ENCODE measurements around the gene CLCN7. TPM values are rescaled to one million over a fixed set of nuclear protein-coding genes. Genes with fewer than 3 reads are reported as not detected.
"Not testable (repeated sequence)": the region's sequence is repeated elsewhere in the genome, so short reads cannot be mapped to it uniquely, and the experiment has no call there.

Gene CLCN7
- total RNA-seq, 1 experiment from 2014 or later, result 26.6 TPM

DNA sequence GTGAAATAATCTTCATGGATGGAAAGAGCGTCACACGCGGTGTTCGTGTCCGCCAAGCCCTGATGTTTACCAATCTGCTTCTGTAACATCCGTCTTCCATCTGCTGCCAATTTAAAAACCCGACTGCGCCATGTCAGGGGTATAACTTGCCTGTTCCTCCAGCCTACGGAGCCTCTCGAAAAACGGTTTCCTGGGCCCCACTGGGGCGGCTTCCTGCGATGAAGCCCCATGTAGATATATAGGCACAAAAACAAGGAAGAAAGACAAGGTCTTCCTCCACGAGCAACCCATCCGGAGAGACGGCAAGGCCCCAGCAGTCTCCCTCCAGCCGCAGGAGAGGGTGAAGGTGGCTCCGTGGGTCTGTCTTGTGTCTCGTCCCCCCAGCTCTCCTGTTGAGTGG is 13.8 kb upstream of the CLCN7 start, which contains the start of gene PTX4:
Gene PTX4 (minus strand): TSS at position 326 of the 400 bp plus-strand sequence. CDS start 35 bp downstream, at position 291.
- Histone ChIP-seq H3K36me3 (no peaks in the 10 kb centered on the region), H3K27ac (no peak within 1 kb of the TSS), H3K9me3 (replicated peaks) (0 out of 2 replicates have a peak, but pooled peaks cover 2% of the 10 kb centered on the region), H3K4me1 (replicated peaks) (peaks cover 5% of the 10 kb centered on the region), H3K4me3 (no peak within 1 kb of the TSS), H3K27me3 (replicated peaks) (no peaks in the 10 kb centered on the region; the same call in 1 of the 2 replicates)
- DNase-seq (ENCODE audit: low read depth in 1 of 2, low spot score in 2 of 2), result no peak

- no peak for DNase-seq (ENCODE audit: low read depth in 1 of 2, low spot score in 2 of 2)
- H3K36me3 ChIP-seq, result no peaks in the 10 kb centered on the region
- peaks cover 5% of the 10 kb centered on the region for H3K4me1 ChIP-seq (replicated peaks)
- H3K27me3 ChIP-seq (replicated peaks), result no peaks in the 10 kb centered on the region; the same call in 1 of the 2 replicates
- H3K4me3 ChIP-seq, result no peak overlapping the region
- H3K27ac ChIP-seq, result no peak overlapping the region
- H3K9me3 ChIP-seq (replicated peaks), result 0 out of 2 replicates have a peak, but pooled peaks cover 2% of the 10 kb centered on the region
Measured at GRCh38 chr16:1488054-1488601, 13.3 kb upstream of the CLCN7 start.

DNA sequence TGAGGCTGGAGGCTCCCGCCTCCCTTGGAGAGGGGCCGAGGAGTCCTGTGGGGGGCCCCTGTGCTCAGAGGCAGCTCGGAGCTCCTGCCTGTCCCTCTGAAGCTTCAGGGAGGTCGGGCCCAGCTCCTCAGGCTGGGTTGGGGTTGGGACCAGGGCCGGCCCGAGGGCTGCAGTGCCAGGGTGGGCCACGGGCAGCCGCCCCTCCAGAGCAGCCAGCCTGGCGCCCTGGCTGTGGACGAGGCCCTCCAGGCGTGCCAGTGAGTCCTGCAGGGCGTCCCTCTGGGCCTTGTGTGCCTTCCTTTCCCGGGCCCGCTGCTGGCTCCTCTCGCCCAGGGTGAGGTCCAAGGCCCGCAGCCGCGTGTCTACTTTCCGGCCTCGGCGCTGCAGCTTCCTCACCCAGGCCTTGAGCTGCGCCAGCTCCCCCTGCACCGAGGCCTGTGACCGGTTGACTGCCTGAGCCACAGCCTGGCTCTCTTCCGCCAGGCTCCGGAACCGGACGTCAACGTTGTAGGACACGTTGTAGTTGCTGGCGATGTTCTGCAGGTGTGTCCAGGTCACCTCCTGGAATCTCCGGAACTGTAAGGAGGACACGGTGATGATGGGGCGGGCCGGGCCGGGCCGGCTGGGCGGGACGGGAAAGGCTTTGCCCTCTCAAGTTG is 12.7 kb upstream of the CLCN7 start:
- H3K27ac ChIP-seq, result no peak overlapping the region
- no peaks in the 10 kb centered on the region; the same call in 1 of the 2 replicates for H3K4me1 ChIP-seq (replicated peaks)
- no peak for DNase-seq (ENCODE audit: low read depth in 1 of 2, low spot score in 2 of 2)
- no peaks in the 10 kb centered on the region for H3K36me3 ChIP-seq
- no peak overlapping the region for H3K4me3 ChIP-seq
- H3K9me3 ChIP-seq (replicated peaks), result no peaks in the 10 kb centered on the region
- H3K27me3 ChIP-seq (replicated peaks), result no peaks in the 10 kb centered on the region; the same call in 1 of the 2 replicates

GRCh38 chr16:1486551-1487390 is 11.9 kb upstream of the CLCN7 start:
- no peaks in the 10 kb centered on the region for H3K36me3 ChIP-seq
- H3K4me1 ChIP-seq (replicated peaks), result peaks cover 4% of the 10 kb centered on the region
- DNase-seq (ENCODE audit: low read depth in 1 of 2, low spot score in 2 of 2), result no peak
- H3K27ac ChIP-seq, result no peak overlapping the region
- no peaks in the 10 kb centered on the region for H3K9me3 ChIP-seq (replicated peaks)
- H3K27me3 ChIP-seq (replicated peaks), result no peaks in the 10 kb centered on the region; the same call in 1 of the 2 replicates
- no peak overlapping the region for H3K4me3 ChIP-seq

GRCh38 chr16:1485847-1486496 is 11.1 kb upstream of the CLCN7 start:
- H3K9me3 ChIP-seq (replicated peaks), result no peaks in the 10 kb centered on the region
- H3K27me3 ChIP-seq (replicated peaks), result no peaks in the 10 kb centered on the region; the same call in 1 of the 2 replicates
- no peaks in the 10 kb centered on the region for H3K36me3 ChIP-seq
- H3K4me3 ChIP-seq, result no peak overlapping the region
- no peak for DNase-seq (ENCODE audit: low read depth in 1 of 2, low spot score in 2 of 2)
- peaks cover 4% of the 10 kb centered on the region for H3K4me1 ChIP-seq (replicated peaks)
- H3K27ac ChIP-seq, result no peak overlapping the region

DNA sequence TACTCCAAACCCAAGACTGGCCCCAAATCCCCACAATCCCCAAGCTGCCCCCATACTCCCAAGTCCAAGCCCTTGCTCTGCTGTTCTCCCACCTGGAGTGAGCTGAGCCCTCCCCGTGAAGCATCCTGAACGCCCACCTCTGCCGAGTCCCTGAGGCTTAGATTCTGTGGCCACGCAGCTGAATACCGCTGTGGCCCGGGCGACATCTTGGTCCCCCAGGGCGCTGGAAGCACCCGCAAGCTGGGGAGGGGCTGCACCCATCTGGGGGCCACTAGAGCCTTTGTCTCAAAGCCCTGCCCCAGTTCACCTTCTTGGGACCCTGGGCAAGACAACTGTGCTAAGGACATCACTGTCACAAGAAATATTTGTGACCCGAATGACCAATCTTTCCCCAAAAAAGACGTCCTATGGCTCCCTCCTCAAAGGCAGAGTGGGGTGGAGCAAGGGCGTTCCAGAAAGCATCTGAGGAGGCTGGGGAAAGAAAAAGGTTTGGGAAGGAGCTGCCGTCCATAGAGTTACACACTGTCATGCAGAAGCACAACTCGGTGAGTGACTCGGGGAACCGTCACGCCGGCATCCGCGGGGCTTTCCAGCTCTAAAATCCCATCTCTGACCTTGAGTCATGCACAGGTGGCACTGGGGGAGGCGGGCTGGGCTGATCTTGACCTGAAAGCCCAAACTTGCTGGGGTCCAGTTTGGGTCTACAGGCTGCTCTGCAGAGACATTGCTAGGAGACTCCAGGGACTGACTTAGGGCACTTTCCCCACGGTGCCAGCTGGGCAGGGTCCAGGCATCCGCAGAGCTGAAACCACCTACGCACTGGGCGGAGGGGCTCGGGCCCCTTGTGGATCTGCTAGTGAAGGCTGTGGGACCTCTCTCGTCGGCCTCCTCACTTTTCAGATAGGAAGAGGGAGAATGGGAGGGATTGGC is 7.3 kb upstream of the CLCN7 start:
- H3K36me3 ChIP-seq, result no peaks in the 10 kb centered on the region
- no peak overlapping the region for H3K4me3 ChIP-seq
- peak; percentile 20 to 72 for DNase-seq (ENCODE audit: low read depth in 1 of 2, low spot score in 2 of 2)

DNA sequence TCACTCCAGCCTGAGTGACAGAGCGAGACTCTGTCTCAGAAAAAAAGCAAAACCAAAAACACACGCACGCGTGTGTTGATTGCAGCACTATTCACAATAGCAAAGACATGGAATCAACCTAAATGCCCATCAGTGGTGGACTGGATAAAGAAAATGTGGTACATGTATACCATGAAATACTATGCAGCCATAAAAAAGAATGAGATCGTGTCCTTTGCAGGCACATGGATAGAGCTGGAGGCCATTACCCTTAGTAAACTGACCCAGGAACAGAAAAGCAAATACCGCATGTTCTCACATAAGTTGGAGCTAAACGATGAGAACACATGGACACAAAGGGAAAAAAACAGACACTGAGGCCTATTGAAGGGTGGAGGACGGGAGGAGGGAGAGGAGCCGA is 4.1 kb upstream of the CLCN7 start:
- not testable (repeated sequence) for H3K27me3 ChIP-seq (replicated peaks); H3K27ac ChIP-seq; H3K4me3 ChIP-seq; H3K9me3 ChIP-seq (replicated peaks); DNase-seq (ENCODE audit: low read depth in 1 of 2, low spot score in 2 of 2)
- Histone ChIP-seq H3K4me1 (replicated peaks) (peaks cover 24% of the 10 kb centered on the region), H3K36me3 (peaks cover 10% of the 10 kb centered on the region)

More for the DNA sequence above, 7.3 kb upstream of the CLCN7 start:
- no peaks in the 10 kb centered on the region; the same call in 1 of the 2 replicates for H3K27me3 ChIP-seq (replicated peaks)
- H3K4me1 ChIP-seq (replicated peaks), result peaks cover 4% of the 10 kb centered on the region
- H3K9me3 ChIP-seq (replicated peaks), result no peaks in the 10 kb centered on the region
- no peak overlapping the region for H3K27ac ChIP-seq

- no peak for DNase-seq (ENCODE audit: low read depth in 1 of 2, low spot score in 2 of 2)
- Histone ChIP-seq H3K27me3 (replicated peaks) (no peaks in the 10 kb centered on the region), H3K27ac (no peak overlapping the region), H3K4me1 (replicated peaks) (peaks cover 26% of the 10 kb centered on the region), H3K4me3 (no peak overlapping the region), H3K9me3 (replicated peaks) (no peaks in the 10 kb centered on the region), H3K36me3 (peaks cover 10% of the 10 kb centered on the region)
Measured at GRCh38 chr16:1477033-1477432, 2.2 kb upstream of the CLCN7 start.

DNA sequence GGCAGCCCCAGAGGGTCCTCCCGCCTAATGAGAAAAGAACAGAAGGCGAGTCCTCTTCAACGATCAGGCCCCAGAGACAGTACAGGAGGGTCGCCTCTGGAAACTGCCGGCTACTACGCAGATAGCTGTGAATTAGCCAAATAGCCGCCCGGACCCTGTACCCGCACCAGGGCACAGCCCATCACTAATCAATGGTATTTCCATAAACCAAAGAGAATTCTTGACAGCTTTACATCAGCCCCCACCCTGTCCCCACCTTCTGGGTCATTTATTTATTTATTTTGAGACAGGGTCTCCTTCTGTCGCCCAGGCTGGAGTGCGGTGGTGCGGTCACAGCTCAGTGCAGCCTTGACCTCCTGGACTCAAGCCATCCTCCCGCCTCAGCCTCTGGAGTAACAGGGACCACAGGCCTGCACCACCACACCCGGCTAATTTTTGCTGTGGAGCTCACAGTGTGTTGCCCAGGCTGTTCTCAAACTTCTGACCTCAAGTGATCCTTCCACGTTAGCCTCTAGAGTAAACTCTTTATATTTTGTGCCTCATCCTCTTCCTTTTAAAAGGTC is 805 bp upstream of the CLCN7 start:
- peaks cover 10% of the 10 kb centered on the region for H3K36me3 ChIP-seq
- H3K4me3 ChIP-seq, result peak overlapping the region; percentile 94
- peak overlapping the region; percentile 77 for H3K27ac ChIP-seq
- no peaks in the 10 kb centered on the region for H3K9me3 ChIP-seq (replicated peaks)
- peaks cover 23% of the 10 kb centered on the region for H3K4me1 ChIP-seq (replicated peaks)
- no peak for DNase-seq (ENCODE audit: low read depth in 1 of 2, low spot score in 2 of 2)
- H3K27me3 ChIP-seq (replicated peaks), result no peaks in the 10 kb centered on the region

DNA sequence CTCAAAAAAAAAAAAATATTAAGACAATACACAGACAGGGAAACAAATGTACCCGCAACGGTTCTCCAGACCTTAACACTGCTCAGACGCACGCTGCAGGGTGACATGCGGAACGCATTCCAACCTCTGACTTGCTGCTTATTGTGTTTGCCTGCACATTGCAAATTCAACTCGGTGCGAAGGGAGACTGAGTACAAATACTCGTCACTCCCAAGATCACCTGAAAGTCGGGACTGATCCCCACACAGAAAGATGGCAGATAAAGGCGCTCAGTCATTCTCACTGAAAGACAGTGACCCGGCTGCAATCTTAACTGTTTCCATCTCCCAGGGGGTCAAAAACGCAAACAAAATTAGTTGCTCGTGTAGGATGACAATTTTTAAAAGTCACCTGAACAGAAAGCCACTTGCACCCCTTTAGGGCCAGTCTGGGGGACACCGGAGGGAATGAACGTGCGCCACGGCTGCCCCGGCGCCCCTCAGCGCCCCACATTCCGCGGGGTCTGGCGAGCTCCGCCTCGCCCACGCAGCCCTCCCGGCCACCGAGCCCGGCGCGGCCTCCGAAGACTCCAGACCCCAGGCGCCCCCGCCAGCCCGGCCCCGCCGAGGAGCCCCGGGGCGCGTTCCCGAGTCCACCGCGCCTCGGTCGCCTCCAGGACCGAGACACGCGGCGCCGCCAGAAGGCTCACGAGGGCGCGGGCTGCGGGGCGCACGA is 589 bp downstream of the CLCN7 start:
- Histone ChIP-seq H3K27me3 (replicated peaks) (no peaks in the 10 kb centered on the region), H3K9me3 (replicated peaks) (no peaks in the 10 kb centered on the region)

DNA sequence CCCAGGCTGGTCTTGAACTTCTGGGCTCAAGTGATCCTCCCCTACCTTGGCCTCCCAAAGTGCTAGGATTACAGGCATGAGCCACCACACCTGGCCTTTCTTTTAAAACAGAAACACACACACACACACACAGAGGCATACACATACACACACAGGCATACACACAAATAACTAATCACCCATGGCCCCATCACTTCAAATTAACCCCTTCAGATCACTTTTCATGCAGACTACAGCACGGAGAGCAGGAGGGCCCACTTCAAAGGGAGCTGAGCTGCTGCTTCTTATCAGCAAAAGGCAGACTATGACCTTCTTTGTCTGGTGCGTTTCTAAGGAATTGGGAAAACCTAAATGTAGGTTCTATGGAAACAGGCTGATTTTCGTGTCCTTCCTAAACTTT is 1.9 kb downstream of the CLCN7 start:
- DNase-seq (ENCODE audit: low read depth in 1 of 2, low spot score in 2 of 2), result no peak
- Histone ChIP-seq H3K4me1 (replicated peaks) (peaks cover 23% of the 10 kb centered on the region), H3K9me3 (replicated peaks) (no peaks in the 10 kb centered on the region), H3K27ac (no peak overlapping the region), H3K27me3 (replicated peaks) (no peaks in the 10 kb centered on the region), H3K36me3 (peaks cover 10% of the 10 kb centered on the region), H3K4me3 (no peak overlapping the region)

More for the DNA sequence above, 589 bp downstream of the CLCN7 start:
- H3K4me1 ChIP-seq (replicated peaks), result peaks cover 23% of the 10 kb centered on the region
- H3K27ac ChIP-seq, result peak overlapping the region; percentile 77
- H3K36me3 ChIP-seq, result peaks cover 10% of the 10 kb centered on the region
- DNase-seq (ENCODE audit: low read depth in 1 of 2, low spot score in 2 of 2), result peak in 1 of 2 experiments; percentile 4
- peak overlapping the region; percentile 94 for H3K4me3 ChIP-seq
